ENCODE results near the gene TAS2R3. TPM values are rescaled to one million over a fixed set of nuclear protein-coding genes. Genes with fewer than 3 reads are reported as not detected.

TAS2R3 gene
- total RNA-seq, 2 experiments from 2014 or later: 0.50 to 0.73 TPM

DNA sequence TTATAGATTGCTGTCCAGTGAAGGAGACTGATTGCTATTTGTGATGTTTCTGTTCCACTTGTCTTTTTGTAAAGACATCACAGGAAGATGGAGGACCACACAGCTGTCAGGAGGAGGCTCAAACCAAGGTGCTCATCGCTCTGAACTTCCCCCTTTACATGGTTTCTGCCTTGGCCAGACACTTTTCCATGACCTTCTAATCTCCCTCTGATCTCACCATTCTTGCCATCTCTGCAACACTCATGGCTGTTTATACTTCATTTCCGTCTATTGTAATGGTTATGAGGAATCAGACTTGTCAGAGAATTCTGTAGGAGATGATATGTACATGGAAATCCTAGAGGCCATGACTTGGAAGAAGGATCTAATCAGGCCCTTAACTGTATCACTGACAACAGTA lies 24.4 kb downstream of the TAS2R3 start:
- Mint-ChIP-seq H3K4me1 (ENCODE audit: low read depth) (no peaks in the 10 kb centered on the region), H3K4me3 (no peak overlapping the region), H3K9me3 (ENCODE audit: insufficient read depth) (no peaks in the 10 kb centered on the region), H3K27me3 (ENCODE audit: low read depth) (no peaks in the 10 kb centered on the region), H3K36me3 (ENCODE audit: low read depth) (no peaks in the 10 kb centered on the region), H3K27ac (no peak overlapping the region)
- CTCF ChIA-PET: no interaction called here
- POLR2A ChIA-PET: no interaction called here
- ATAC-seq: no peak
- no peak for DNase-seq

DNA sequence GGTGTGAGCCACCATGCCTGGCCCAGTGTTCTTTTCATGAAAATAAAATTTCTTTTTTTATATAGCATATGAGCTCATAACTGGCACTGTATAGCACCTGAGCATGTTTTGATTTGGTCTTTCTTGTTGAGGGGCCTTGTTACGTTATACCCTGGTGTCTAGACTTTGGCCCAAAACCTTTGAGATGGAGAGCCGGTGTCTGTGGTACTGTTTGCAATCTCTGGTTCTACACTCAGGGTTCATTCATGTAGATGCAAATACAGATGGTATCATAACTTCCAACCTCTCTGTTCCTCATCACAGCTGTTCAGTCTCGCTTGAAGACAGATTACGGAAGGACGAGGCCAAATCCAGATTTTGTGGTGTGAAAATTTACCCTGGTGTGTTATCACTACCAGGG lies 26.0 kb downstream of the TAS2R3 start, which contains the start of gene TAS2R5:
TAS2R5 (plus strand) TSS at position 301 of the 400 bp plus-strand sequence. CDS start 145 bp downstream, outside the sequence.
- no peak within 1 kb of the TSS for H3K4me3 Mint-ChIP-seq
- no peaks in the 10 kb centered on the region for H3K27me3 Mint-ChIP-seq (ENCODE audit: low read depth)
- no peaks in the 10 kb centered on the region for H3K4me1 Mint-ChIP-seq (ENCODE audit: low read depth)
- ChIA-PET POLR2A (no interaction called here), CTCF (no interaction called here)
- no peak for DNase-seq
- H3K27ac Mint-ChIP-seq: no peak within 1 kb of the TSS
- no peak for ATAC-seq
- no peaks in the 10 kb centered on the region for H3K9me3 Mint-ChIP-seq (ENCODE audit: insufficient read depth)
- no peaks in the 10 kb centered on the region for H3K36me3 Mint-ChIP-seq (ENCODE audit: low read depth)

DNA sequence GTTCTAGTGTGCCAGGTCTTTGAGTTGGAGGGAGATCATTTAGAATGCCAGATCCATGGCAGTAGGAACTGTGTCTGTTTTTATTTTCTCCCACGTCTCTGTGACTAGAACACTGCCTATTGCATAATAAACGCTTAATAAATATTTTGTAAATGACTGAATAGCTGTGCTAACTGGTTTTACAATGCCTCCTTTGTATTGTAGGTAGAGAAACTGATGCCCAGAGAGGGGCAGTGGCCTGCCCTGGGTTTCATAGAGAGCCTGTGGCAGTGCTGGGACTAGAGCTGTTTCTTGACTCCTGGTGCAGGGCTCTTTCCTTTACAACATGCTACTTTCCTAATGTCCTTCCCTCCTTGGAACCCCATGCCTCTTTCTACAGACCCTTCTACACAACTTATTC lies 28.6 kb downstream of the TAS2R3 start:
- H3K9me3 Mint-ChIP-seq (ENCODE audit: insufficient read depth): no peaks in the 10 kb centered on the region
- ChIA-PET POLR2A (no interaction called here), CTCF (no interaction called here)
- H3K27me3 Mint-ChIP-seq (ENCODE audit: low read depth): no peaks in the 10 kb centered on the region
- no peaks in the 10 kb centered on the region for H3K4me1 Mint-ChIP-seq (ENCODE audit: low read depth)
- H3K27ac Mint-ChIP-seq: no peak overlapping the region
- DNase-seq (no peak), ATAC-seq (no peak)
- no peak overlapping the region for H3K4me3 Mint-ChIP-seq
- no peaks in the 10 kb centered on the region for H3K36me3 Mint-ChIP-seq (ENCODE audit: low read depth)

Other genes starting within 250 kb of the TAS2R3 start
- 10 to 100 TPM; 41.0 to 41.2 TPM for gene AGK, start 212.7 kb upstream of the TAS2R3 start, total RNA-seq
- 10 to 100 TPM; 22.9 to 23.3 TPM for gene DENND11, start 61.9 kb upstream of the TAS2R3 start, total RNA-seq
- gene WEE2, start 55.7 kb upstream of the TAS2R3 start, total RNA-seq: not detected
- 100 to 1,000 TPM; 138 to 140 TPM for gene SSBP1, start 25.7 kb upstream of the TAS2R3 start, total RNA-seq
- gene TAS2R4, start 12.6 kb downstream of the TAS2R3 start, total RNA-seq: 1 to 10 TPM in 1 of 2 experiments, under 1 TPM in 1; 0.74 to 1.0 TPM
- gene TAS2R5, start 26.1 kb downstream of the TAS2R3 start, total RNA-seq: under 1 TPM; 0.63 to 0.99 TPM
- not detected for gene PRSS37, start 77.4 kb downstream of the TAS2R3 start, total RNA-seq
- gene OR9A4, start 152.3 kb downstream of the TAS2R3 start, total RNA-seq: not detected
- not detected for gene CLEC5A, start 182.9 kb downstream of the TAS2R3 start, total RNA-seq
- not detected for gene TAS2R38, start 209.7 kb downstream of the TAS2R3 start, total RNA-seq
- gene MGAM, start 231.8 kb downstream of the TAS2R3 start, total RNA-seq: not detected